Stimulated activated naive CD4-positive, alpha-beta T cell (primary cell): ENCODE data around the gene UACA.

Source experiments
- DNase-seq, 6 experiments: peaks; one replicate each; lab custom pipeline; 2025; lab: John Stamatoyannopoulos, UW

Gene UACA

DNA sequence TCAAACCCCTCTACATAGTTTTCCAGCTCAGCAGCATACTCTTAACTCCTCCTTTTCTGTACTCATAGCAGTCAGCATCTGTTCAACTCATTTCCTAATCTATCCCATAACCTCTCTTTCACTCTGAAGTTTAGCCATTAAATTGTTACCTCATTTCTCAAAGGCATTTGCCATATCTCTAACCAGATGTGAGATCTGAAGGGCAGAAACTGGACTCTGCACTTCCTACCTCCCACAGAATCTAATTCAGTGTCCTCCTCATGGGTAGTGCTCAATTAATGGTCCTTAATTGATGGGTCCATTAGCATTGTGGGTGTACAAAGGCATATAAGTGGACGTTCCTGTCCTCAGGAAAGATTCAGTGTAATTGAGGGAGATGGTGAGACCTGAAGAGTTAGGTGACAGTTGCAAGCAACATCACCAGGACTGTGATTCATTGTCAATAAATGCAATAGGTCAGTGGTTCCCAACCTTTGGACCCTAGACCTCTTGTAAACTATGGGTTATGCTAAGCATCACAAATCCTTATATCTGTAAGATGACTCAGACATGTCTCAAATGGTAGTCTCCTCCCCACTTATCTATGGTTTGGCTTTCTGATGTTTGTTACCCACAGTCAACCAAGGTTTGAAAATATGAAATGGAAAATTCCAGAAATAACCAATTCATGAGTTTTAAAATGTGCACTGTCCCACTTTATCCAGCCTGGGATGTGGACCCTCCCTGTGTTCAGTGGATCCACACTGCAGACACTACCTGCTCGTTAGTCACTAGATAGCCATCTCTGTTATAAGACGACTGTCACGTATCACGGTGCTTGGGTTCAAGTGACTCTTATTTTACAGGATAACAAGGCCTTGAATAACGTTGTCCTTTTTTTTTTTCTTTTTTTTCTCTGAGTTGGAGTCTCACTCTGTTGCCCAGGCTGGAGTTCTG lies 25.0 kb upstream of the UACA start:
- DNase-seq: no peak

DNA sequence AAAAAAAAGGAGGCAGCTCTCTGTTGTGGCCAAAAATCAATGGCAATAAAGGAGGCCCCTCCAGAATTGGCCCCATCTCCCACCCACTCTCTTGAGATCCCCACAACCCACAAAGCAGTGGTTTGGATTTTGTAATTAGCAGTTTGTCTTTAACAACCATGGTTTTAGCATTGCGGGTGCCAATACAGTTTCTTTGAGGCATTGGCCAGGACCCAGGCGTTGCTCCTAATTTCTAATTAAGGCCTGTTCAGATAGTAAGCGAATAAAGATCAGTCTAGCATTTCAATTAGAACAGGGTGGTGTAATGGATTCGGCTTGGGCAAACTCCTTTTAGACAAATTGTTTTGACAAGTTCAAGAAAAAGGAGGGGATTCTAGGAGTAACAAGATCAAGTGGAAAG lies 23.6 kb upstream of the UACA start:
- DNase-seq: no peak

DNA sequence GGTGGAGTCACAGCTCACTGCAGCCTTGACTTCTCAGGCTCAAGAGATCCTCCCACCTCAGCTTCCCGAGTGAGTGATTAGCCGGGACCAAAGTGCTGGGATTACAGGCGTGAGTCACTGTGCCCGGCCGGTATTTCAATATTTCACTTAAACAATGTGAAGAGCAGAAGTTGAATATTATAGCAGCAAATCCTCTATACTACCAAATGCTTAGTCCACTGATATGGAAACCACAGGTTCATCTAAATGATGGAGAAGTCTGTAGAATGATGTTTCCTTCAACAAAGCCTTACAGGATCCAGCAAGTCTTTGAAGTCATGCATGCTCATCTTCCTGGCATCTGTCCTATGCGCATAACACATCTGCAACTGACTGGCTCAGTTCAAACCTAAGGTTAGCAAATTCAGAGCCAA lies 20.3 kb upstream of the UACA start:
- no peak for DNase-seq

GRCh38 chr15:70783041-70783440 lies 19.7 kb upstream of the UACA start:
- DNase-seq: no peak

- DNase-seq: no peak
Observed at GRCh38 chr15:70781236-70781635, 17.9 kb upstream of the UACA start.

DNA sequence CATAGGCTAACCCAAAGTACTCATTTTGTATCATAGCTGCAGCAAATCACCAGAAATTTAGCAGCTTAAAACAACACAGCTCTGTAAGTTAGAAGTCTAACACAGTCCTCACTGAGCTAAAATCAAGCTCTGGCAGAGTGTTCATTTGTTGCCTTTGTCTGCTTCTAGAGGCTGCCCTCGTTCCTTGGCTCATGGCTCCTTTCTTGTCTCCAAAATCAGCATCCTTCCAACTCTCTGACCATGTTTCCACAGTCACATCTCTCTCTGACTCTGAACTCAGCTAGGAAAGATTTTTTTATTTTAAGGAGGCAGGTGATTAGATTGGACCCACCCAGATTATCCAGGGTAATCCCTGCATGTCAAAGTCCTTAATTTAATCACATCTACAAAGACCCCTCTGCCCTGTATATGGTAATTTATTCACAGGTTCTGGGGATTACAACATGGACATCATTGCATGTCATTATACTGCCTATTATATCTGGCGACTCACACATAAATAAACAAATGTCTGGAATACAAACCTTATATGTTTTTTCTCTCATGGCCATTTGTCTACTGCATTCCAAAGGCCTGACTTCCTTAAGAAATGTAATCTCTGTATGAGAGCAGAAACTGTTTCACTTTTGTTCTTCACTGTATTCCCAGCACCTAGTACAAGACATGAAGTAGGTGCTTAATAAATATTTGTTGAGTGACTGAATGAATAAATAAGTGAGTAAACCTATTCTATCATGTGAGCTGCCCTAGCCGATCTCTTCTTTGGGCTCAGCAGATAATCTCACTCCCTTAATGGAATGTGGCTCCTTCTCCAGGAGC lies 15.1 kb upstream of the UACA start:
- no peak for DNase-seq

DNA sequence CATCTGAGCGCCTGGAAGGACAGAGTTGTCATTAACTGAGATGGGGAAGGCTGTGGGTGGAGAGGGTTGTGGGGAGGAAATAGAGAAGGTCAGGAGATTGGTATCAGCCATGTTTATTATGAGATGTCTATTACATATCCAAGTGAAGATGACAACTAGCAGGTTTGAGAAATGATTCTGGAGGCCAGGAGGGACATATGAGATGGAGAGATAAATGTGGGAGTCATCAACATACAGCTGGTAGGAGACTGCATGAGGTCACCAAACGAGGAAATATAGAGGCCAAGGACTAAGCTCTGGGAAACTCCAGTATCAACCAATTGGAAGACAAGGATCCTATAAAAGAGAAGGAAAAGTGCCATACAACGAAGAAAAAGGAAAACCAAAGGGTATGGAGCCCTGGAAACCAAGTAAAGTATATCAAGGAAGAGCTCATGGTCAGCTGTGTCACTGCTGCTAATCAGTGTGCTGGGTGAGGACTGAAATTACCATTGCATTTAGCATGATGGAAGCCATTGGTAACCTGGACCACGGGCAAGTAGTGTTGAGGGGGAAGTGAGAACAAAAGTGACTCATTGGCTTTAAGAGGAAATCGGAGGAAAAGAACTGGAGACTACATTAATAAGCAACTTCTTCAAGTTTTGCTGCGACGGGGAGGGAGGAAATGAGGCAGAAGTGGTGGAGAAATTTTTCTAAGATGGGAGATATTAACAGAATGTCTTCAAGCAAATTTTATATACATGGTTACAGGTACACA lies 14.0 kb upstream of the UACA start:
- DNase-seq: no peak

DNA sequence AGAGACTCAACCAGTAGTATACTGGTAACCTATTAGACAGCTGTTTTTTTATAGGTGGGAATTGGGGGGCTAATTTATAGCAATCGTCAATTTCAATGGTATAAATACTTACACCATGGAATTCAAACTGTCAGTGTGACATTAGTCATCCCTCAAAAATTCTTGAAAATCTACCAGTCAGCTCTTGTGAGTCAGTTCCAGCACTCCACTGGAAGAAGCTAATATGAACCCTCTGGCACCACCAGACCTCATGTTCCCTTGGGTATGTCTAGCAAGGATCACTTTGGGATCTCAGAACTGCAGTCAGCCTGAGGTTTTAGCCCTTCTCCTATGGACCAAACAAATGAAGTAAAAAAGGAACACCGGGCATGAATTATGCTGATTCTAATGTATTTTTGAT lies 11.8 kb upstream of the UACA start:
- DNase-seq: no peak

DNA sequence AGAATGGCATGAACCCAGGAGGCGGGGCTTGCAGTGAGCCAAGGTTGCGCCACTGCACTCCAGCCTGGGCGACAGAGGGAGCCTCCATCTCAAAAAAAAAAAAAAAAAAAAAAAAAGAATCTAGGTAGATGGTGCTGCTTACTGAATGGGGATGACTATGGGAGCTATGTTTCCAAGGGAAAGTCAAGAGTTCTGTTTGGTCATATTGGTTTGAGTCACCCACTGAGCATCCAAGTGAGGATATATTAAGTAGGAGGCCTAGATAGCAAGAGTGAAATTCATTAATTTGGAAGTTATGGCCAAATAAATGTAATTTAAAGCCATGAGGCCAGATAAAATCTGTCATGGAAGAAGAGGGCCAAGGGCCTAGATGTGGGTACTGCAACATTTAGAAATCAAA lies 9.0 kb upstream of the UACA start:
- no peak for DNase-seq

DNA sequence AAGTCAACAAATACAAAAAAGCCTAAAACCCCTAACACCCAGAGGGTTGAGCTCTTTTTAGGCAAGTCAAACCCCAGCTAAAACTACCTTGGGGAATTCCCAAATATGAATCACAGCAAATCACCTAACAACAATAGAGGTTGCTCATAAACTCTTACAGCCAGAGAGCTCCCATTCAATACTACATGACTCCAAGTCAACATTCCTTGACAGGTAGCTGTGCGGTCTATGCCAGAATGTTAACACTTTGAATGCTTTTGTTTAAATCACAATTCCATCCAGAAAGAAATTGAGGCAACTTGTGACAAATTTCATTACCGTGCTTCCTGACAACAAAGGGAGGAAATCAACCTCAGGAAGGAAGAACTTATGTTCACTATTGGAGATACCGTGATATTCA lies 7.5 kb upstream of the UACA start:
- no peak for DNase-seq

DNA sequence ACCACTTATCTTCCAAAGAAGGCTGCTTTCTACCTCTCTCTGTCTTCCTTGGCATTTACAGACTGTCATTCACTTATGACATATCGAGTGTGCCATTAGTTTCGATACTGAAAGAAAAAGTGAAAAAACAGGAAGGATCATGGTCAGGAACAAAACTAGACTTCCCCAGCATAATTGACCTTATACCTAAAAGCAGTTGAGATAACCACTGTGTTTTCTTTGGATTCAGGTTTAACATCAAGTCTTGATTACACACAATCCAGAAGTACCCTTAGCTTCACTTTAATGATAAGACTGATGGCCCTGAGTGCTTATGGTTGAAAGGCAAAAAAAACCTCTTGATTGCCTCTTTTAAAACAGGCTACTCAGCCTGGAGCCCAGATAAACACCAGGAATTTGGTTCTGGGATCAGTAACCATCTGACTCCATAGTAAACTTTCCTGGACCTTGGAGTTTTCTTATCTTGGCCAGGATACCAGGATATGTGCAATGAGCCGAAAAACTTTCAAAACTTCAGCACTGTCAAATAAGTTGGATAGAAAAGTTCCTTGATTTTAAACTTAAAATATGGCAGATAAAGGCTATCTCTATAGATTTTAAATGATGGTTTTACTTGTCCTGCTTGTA lies 5.0 kb upstream of the UACA start:
- DNase-seq: no peak

- no peak for DNase-seq
Observed at GRCh38 chr15:70767667-70768066, 4.3 kb upstream of the UACA start.

GRCh38 chr15:70766597-70766996 lies 3.2 kb upstream of the UACA start:
- DNase-seq: no peak

- DNase-seq: no peak
Observed at GRCh38 chr15:70765504-70766281, 2.3 kb upstream of the UACA start.

DNA sequence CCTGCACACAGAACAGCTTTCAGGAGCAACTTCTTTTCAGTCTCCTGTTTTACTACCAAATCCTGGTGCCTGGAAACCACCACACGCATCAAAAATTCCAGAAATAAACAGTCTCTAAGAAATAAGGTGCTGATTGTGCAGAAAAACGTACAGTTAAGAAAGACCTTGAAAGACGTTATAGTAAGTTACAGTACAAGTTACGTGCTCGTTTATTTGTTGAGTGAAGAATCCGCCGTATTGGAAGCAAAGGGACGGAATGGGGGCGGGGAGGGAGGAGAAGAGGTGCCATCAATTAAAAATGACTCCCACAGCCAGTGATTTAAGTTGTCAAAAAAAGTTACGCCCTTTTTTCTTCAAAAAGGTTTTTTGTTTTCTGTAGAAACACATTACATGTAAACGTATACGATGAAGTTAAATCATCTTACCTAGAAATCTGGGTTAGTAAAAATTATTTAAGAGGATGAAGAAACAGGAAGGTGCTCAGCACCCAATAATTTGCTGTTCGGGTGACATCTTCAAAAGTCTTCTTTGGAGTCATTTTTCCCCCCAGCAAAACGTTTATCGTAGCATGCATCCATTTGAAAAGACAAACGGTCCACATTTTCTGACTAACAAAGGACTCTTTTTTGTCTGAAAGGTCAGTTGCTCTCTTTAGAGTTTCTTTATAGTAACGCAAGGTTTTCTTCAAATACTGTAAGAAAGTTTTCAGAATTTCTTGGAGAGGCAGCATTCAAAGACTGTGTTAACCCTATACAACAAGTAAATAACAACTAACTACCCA lies 782 bp upstream of the UACA start:
- peak in 1 of 6 experiments; percentile 37 for DNase-seq

- DNase-seq: peak in 3 of 6 experiments; percentile 1 to 22 (median 3)
Observed at GRCh38 chr15:70762469-70763119, 764 bp downstream of the UACA start.

DNA sequence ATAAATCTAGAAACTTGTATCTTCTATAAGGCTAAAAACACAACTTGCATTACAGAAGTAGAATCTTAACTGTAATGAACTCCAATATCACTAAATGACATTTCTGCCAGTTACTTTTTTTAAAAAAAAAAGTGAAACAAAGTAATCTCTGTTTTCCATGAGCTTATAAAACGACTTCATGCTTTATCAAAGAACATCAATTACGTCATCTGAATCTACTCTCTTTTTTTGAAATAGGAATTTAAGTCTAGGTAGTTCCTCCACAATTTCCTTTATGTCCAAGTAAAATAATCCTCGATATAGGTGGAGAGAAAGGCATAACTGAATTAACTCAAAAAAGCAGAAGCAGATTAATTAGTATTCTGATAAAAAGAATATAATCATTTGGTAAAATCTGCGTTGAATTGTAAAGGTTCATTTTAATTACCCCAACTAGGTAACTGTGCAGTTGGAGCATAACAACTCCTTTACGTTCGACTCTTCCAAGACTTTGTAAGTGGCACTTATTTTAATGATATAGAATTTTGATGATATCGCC lies 1.4 kb downstream of the UACA start:
- DNase-seq: no peak

DNA sequence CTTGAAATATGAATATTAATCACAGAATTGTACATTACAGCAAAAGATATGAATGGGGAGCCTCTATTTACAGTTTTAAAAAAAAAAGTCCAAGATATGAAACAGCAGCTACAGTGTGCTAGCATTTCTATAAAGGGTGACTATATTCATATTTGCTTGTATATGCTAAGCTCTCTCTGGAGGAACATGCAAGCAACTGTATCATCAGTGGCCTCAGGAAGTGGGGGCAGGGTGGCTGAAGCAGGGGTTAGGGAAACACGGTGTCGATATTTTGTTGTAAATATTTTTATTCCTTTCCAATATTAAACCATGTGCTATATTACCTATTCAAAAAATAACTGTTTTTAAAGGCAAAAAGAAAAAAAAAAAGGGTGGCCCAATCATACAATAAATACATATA lies 2.3 kb downstream of the UACA start:
- no peak for DNase-seq

DNA sequence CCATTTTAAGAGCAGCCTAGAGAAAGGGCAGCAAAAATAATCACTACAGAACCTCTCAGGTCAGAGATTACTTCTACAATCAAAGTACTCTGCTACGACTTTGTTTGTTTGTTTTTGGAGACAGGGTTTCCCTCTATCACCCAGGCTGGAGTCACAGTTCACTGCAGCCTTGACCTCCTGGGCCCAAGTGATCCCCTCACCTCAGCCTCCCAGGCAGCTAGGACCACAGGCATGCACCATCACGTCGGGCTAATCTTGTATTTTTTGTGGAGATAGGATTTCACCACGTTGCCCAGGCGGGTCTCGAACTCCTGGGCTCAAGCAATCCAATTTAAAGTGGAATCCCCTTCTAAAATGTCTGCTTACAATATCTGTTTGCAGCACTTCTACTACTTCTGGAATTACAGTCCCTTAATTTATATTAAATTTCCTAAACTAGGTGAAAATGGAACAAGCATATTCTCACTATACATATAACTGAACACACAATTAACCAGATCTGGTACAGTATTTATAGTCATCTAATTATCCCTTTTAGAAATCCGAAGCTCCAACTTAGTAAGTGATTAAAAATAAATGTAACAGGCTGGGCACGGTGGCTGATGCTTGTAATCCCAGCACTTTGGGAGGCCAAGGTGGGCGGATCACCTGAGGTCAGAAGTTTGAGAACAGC lies 4.4 kb downstream of the UACA start:
- DNase-seq: no peak
